HL-60 (cell line): ENCODE results near the gene LY6G5B.

Experiments
- DNase-seq, 2 experiments: peaks; one replicate each; pipeline ENCODE4 v3.0.0-alpha.2; 2010 to 2020; ENCODE audit warnings: low read depth in 1 of 2, low spot score in 1 of 2
- H3K27ac ChIP-seq: fragments of 250-450 bp; sonication (Bioruptor Pico); replicated peaks from 2 replicates; pipeline ENCODE4 v1.5.1; 2020; ENCODE audit warnings: mild to moderate bottlenecking, moderate library complexity
- H3K27me3 ChIP-seq: fragments of 250-450 bp; sonication (Bioruptor Pico); 2 replicates; pipeline ENCODE4 v1.5.1; 2021; ENCODE audit warnings: mild to moderate bottlenecking, moderate library complexity; ENCODE audit not compliant: insufficient read depth, poor library complexity, severe bottlenecking
- H3K4me3 ChIP-seq: replicated peaks from 2 replicates; pipeline ENCODE4 v1.5.1; 2011; ENCODE audit warnings: mild to moderate bottlenecking, control low read depth, low read length; ENCODE audit not compliant: insufficient read depth
- GABPA ChIP-seq: IDR thresholded peaks from 2 replicates; pipeline ENCODE4 v1.6.1; 2012; ENCODE audit warnings: low read depth
- POLR2AphosphoS5 ChIP-seq: IDR thresholded peaks from 2 replicates; pipeline ENCODE4 v1.6.1; 2012; ENCODE audit warnings: low read depth
- SPI1 ChIP-seq: IDR thresholded peaks from 2 replicates; pipeline ENCODE4 v1.6.1; 2012; ENCODE audit warnings: low read depth, mild to moderate bottlenecking, borderline replicate concordance
- TF ChIP-seq, protein P1 (sequence below): IDR thresholded peaks from one replicate; pipeline ENCODE4 v1.5.1; 2011; ENCODE audit warnings: low read length, control low read depth, inconsistent platforms; ENCODE audit not compliant: insufficient read depth
- TF ChIP-seq, protein P2 (sequence below): IDR thresholded peaks from 2 replicates; pipeline ENCODE4 v1.6.1; 2012; ENCODE audit warnings: low read depth; ENCODE audit not compliant: insufficient replicate concordance

The LY6G5B gene

DNA sequence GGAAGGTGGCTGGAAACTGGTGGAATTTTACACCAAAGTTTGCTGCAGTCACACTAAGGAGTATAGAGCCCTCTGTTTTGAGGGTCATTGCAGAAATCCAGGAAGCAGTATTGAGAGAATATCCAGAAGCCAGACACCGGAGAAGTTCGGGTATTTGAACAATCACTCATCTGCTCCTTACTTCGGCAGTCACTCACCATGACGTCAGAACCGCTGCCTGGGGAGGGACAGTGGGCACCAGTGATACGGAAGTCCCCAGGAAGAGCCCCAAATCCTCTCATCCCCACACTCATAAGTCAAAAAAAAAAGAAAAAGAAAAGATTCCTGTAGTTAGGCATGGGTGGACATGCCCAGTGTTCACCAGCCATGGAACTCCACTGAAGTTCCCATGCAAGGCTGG lies 7.1 kb downstream of the LY6G5B start:
- Histone ChIP-seq H3K27ac (no peak overlapping the region), H3K27me3 (no peaks in the 10 kb centered on the region), H3K4me3 (no peak overlapping the region)
- TF ChIP-seq, protein P1, sequence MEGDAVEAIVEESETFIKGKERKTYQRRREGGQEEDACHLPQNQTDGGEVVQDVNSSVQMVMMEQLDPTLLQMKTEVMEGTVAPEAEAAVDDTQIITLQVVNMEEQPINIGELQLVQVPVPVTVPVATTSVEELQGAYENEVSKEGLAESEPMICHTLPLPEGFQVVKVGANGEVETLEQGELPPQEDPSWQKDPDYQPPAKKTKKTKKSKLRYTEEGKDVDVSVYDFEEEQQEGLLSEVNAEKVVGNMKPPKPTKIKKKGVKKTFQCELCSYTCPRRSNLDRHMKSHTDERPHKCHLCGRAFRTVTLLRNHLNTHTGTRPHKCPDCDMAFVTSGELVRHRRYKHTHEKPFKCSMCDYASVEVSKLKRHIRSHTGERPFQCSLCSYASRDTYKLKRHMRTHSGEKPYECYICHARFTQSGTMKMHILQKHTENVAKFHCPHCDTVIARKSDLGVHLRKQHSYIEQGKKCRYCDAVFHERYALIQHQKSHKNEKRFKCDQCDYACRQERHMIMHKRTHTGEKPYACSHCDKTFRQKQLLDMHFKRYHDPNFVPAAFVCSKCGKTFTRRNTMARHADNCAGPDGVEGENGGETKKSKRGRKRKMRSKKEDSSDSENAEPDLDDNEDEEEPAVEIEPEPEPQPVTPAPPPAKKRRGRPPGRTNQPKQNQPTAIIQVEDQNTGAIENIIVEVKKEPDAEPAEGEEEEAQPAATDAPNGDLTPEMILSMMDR, result no peak
- TF ChIP-seq SPI1 (no peak), POLR2AphosphoS5 (no peak), GABPA (no peak)
- TF ChIP-seq, protein P2, sequence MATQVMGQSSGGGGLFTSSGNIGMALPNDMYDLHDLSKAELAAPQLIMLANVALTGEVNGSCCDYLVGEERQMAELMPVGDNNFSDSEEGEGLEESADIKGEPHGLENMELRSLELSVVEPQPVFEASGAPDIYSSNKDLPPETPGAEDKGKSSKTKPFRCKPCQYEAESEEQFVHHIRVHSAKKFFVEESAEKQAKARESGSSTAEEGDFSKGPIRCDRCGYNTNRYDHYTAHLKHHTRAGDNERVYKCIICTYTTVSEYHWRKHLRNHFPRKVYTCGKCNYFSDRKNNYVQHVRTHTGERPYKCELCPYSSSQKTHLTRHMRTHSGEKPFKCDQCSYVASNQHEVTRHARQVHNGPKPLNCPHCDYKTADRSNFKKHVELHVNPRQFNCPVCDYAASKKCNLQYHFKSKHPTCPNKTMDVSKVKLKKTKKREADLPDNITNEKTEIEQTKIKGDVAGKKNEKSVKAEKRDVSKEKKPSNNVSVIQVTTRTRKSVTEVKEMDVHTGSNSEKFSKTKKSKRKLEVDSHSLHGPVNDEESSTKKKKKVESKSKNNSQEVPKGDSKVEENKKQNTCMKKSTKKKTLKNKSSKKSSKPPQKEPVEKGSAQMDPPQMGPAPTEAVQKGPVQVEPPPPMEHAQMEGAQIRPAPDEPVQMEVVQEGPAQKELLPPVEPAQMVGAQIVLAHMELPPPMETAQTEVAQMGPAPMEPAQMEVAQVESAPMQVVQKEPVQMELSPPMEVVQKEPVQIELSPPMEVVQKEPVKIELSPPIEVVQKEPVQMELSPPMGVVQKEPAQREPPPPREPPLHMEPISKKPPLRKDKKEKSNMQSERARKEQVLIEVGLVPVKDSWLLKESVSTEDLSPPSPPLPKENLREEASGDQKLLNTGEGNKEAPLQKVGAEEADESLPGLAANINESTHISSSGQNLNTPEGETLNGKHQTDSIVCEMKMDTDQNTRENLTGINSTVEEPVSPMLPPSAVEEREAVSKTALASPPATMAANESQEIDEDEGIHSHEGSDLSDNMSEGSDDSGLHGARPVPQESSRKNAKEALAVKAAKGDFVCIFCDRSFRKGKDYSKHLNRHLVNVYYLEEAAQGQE, result no peak
- DNase-seq, result no peak

DNA sequence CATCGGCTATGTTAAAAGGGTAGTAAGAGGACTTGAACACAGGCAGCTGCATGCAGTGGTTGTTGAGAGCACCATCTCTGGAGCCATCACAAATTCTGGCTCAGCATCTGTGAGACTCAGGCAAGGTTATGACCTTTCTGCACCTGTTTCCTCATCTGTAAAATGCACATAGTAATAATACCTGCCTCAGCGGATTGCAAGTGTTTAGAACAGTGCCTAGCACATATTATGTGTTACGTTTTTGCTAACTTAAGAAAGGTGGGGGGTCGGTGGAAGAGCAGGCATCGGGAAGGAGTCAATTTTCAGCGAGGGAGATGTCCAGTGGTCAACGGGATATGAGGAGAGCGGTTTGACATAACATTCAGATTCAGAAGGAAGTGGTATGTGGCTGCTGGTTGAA lies 8.2 kb downstream of the LY6G5B start:
- no peak for TF ChIP-seq GABPA
- no peak for TF ChIP-seq POLR2AphosphoS5
- TF ChIP-seq, protein P2, result no peak
- TF ChIP-seq SPI1, result no peak
- TF ChIP-seq, protein P1, result no peak
- Histone ChIP-seq H3K4me3 (no peak overlapping the region), H3K27ac (no peak overlapping the region), H3K27me3 (no peaks in the 10 kb centered on the region)
- no peak for DNase-seq

- peak; percentile 74 to 81 for DNase-seq
- H3K27ac ChIP-seq, result peak within 1 kb of the TSS; percentile 29; the same call in 1 of the 2 replicates
- TF ChIP-seq SPI1 (peak; percentile 14; the same call in 1 of the 2 replicates), POLR2AphosphoS5 (no peak)
- TF ChIP-seq, protein P1, result peak; percentile 31
Observed at GRCh38 chr6:31680226-31681134, 10.7 kb downstream of the LY6G5B start, which contains the start of gene LY6G5C. LY6G5C (minus strand) TSS chr6:31681067; CDS start chr6:31680373, 694 bp downstream.

More at GRCh38 chr6:31680226-31681134, 10.7 kb downstream of the LY6G5B start, which contains the start of gene LY6G5C:
- no peaks in the 10 kb centered on the region for H3K27me3 ChIP-seq
- peak within 1 kb of the TSS; percentile 43 for H3K4me3 ChIP-seq
